ENCODE data around the gene RFX2. TPM values are rescaled to one million over a fixed set of nuclear protein-coding genes. Genes with fewer than 3 reads are reported as not detected.

RFX2 gene
- total and polyA plus RNA-seq, 10 of the 15 experiments (the other 5 are each of a cell fraction or from before 2014, with no cell fraction given): 3.2 to 9.8 (median 4.7) TPM

DNA sequence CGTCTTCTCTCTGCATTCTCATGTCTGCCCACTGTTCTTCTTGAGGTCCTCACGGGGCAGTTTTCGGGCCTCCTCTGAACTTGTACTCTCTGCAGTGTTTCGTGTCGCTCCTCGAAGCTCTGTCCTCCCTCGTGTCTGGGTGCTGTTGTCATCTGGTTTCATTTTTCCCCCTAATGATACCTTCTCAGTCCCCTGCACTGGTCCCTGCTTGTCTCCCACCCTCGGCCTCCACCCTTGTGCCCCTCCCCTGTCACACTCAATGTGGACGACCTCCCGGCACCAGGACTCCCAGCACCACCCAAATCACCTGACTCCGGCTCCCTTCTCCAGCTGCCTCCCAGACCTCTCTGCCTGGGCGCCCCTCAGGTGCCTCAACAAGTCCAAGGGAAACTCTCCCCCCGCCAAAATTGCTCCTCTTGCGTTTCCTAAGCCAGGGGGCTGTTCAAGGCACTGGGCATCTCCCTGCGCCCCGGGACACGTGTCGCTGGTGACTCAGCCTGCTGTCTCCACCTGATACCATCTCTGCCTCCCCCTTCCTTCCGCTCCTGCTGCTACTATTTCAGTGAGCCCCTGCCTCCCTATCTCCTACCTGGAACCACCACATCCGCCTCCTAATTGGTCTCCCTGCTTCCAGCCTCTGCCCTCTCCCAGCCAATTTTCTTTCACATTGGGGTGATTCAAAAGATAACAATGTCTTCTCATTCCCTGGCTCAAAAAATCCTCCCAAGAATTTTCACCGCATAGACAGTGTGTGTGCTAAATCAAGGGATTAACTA is 49.5 kb downstream of the RFX2 start:
- RAD21 ChIA-PET (ENCODE audit: unreplicated experiment): interaction anchor here (1.5 kb wide), 1 partner anchor 27 kb away, joined by 4 read pairs; no protein-coding TSS in a partner anchor
- no TSS peak for BruUV-seq (replicated peaks)
- Histone ChIP-seq H3K4me3 (no peak overlapping the region), H3K4me1 (ENCODE audit: control insufficient read depth, insufficient read depth, low read length) (no peaks in the 10 kb centered on the region), H3K9ac (ENCODE audit: control insufficient read depth, insufficient read depth, low read length) (no peak overlapping the region), H3K9me3 (replicated peaks; ENCODE audit: control insufficient read depth, insufficient read depth, low read length) (no peaks in the 10 kb centered on the region), H3K36me3 (ENCODE audit: control insufficient read depth in 2 of 2, insufficient read depth in 2 of 2, low read length in 1 of 2) (no peaks in the 10 kb centered on the region), H3K27ac (ENCODE audit: control insufficient read depth, insufficient read depth) (no peak overlapping the region), H2AFZ (ENCODE audit: control insufficient read depth, low read depth, low read length) (no peak overlapping the region), H3K4me2 (ENCODE audit: control insufficient read depth, insufficient read depth) (no peak overlapping the region), H4K20me1 (ENCODE audit: control insufficient read depth, insufficient read depth) (no peaks in the 10 kb centered on the region), H3K27me3 (replicated peaks in 1 of 2; ENCODE audit: control insufficient read depth in 2 of 2, insufficient read depth in 2 of 2, low read length in 1 of 2) (no peaks in the 10 kb centered on the region), H3K79me2 (ENCODE audit: control insufficient read depth, insufficient read depth, low read length) (no peaks in the 10 kb centered on the region)
- TF ChIP-seq EED (IDR thresholded peaks at IDR 0.05; ENCODE audit: low read depth) (no peak), BMI1 (IDR thresholded peaks at IDR 0.05; ENCODE audit: borderline replicate concordance) (no peak), NRF1 (conservative IDR thresholded peaks at IDR 0.05; ENCODE audit: low read depth, low read length) (no peak), MEF2B (IDR thresholded peaks at IDR 0.05; ENCODE audit: partially characterized antibody, poor library complexity, severe bottlenecking) (no peak), FOS (IDR thresholded peaks at IDR 0.05; ENCODE audit: borderline replicate concordance, extremely low read depth, insufficient read length) (no peak), ZNF24 (IDR thresholded peaks at IDR 0.05) (no peak)
- TF ChIP-seq, protein P1, sequence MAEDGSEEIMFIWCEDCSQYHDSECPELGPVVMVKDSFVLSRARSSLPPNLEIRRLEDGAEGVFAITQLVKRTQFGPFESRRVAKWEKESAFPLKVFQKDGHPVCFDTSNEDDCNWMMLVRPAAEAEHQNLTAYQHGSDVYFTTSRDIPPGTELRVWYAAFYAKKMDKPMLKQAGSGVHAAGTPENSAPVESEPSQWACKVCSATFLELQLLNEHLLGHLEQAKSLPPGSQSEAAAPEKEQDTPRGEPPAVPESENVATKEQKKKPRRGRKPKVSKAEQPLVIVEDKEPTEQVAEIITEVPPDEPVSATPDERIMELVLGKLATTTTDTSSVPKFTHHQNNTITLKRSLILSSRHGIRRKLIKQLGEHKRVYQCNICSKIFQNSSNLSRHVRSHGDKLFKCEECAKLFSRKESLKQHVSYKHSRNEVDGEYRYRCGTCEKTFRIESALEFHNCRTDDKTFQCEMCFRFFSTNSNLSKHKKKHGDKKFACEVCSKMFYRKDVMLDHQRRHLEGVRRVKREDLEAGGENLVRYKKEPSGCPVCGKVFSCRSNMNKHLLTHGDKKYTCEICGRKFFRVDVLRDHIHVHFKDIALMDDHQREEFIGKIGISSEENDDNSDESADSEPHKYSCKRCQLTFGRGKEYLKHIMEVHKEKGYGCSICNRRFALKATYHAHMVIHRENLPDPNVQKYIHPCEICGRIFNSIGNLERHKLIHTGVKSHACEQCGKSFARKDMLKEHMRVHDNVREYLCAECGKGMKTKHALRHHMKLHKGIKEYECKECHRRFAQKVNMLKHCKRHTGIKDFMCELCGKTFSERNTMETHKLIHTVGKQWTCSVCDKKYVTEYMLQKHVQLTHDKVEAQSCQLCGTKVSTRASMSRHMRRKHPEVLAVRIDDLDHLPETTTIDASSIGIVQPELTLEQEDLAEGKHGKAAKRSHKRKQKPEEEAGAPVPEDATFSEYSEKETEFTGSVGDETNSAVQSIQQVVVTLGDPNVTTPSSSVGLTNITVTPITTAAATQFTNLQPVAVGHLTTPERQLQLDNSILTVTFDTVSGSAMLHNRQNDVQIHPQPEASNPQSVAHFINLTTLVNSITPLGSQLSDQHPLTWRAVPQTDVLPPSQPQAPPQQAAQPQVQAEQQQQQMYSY (CRISPR knock-in tag; IDR thresholded peaks at IDR 0.05): no peak
- TF ChIP-seq, protein P2, sequence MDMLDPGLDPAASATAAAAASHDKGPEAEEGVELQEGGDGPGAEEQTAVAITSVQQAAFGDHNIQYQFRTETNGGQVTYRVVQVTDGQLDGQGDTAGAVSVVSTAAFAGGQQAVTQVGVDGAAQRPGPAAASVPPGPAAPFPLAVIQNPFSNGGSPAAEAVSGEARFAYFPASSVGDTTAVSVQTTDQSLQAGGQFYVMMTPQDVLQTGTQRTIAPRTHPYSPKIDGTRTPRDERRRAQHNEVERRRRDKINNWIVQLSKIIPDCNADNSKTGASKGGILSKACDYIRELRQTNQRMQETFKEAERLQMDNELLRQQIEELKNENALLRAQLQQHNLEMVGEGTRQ (IDR thresholded peaks at IDR 0.05; ENCODE audit: borderline replicate concordance, low read depth, low read length): no peak
- WGBS (ENCODE audit: insufficient coverage, insufficient replicate concordance, low lambda C conversion rate, missing lambda C conversion rate): 66% methylated on average over 21 of the region's 21 CpGs
- FAIRE-seq (no peak), DNase-seq (ENCODE audit: low read depth, low spot score) (no peak), ATAC-seq (no peak)
- POLR2A ChIA-PET: interaction anchor here (0.6 kb wide), 2 partner anchors 27 to 416 kb away, joined by 4 to 5 read pairs; no protein-coding TSS in a partner anchor
- SMC1A ChIA-PET (ENCODE audit: uncharacterized antibody, unreplicated experiment): no interaction called here
- CTCF ChIA-PET: no interaction called here
- intact Hi-C loops (cut with micrococcal nuclease; ENCODE audit: unreplicated experiment): no loop called here
- in situ Hi-C loops (cut with MboI): loop anchor here (5.0 kb wide), 1 partner anchor 62 kb away; no protein-coding TSS in a partner anchor
